ENCODE data around the gene PRSS37. TPM values are rescaled to one million over a fixed set of nuclear protein-coding genes. Genes with fewer than 3 reads are reported as not detected.

PRSS37 gene
- total RNA-seq: not detected

- no peaks in the 10 kb centered on the region for H3K36me3 ChIP-seq
- no peak within 1 kb of the TSS for H3K4me3 ChIP-seq
- peaks cover 0 to 3% (median 0%) of the 10 kb centered on the region in 4 donors for H3K9me3 ChIP-seq
- no peaks in the 10 kb centered on the region for H3K4me1 ChIP-seq
- no peak for DNase-seq (ENCODE audit: extremely low spot score)
- TF ChIP-seq EP300 (IDR thresholded peaks at IDR 0.05) (no peak), CTCF (IDR thresholded peaks at IDR 0.05) (no peak), POLR2A (IDR thresholded peaks at IDR 0.05; ENCODE audit: low read depth) (no peak), POLR2AphosphoS5 (IDR thresholded peaks at IDR 0.05) (no peak)
- no peak within 1 kb of the TSS for H3K27ac ChIP-seq (replicated peaks in 1 of 4)
- H3K27me3 ChIP-seq: no peaks in the 10 kb centered on the region
- intact Hi-C loops (cut with DNase I): no loop called here
These were observed at the start of gene PRSS37 for GRCh38 chr7:141841385-141841784. PRSS37 (minus strand) TSS chr7:141841485; CDS start chr7:141841049, 436 bp downstream.

DNA sequence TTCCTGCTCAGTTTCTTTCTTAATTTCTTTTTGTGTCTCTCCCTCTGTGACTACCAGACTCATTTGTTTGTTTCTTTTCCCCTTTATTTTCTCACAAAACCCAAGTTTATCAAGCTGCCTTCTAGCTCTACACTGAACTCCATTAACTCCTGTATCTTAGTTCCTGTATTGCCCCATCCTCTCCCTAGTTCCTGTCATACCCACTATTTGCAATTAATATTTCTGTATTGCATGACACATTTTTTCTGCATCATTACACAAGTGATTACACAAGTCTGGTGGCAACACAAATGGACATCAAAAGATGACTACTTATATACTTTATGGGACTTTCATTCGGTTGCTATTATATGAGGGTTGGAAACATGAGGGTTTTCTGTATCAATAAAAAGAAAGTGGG, 48.0 kb upstream of the PRSS37 start:
- 84% methylated on average over 1 of the region's 1 CpG for WGBS
- Histone ChIP-seq H3K27me3 (no peaks in the 10 kb centered on the region), H3K4me1 (no peaks in the 10 kb centered on the region), H3K36me3 (no peaks in the 10 kb centered on the region), H3K9me3 (peaks cover 0 to 7% (median 0%) of the 10 kb centered on the region in 4 donors), H3K27ac (replicated peaks in 1 of 4) (no peak overlapping the region), H3K4me3 (no peak overlapping the region)
- TF ChIP-seq POLR2A (IDR thresholded peaks at IDR 0.05; ENCODE audit: low read depth) (no peak), EP300 (IDR thresholded peaks at IDR 0.05) (no peak), POLR2AphosphoS5 (IDR thresholded peaks at IDR 0.05) (no peak), CTCF (IDR thresholded peaks at IDR 0.05) (no peak)
- intact Hi-C loops (cut with DNase I): no loop called here
- DNase-seq (ENCODE audit: extremely low spot score): no peak

- intact Hi-C loops (cut with DNase I): no loop called here
- Histone ChIP-seq H3K4me3 (no peak overlapping the region), H3K27ac (replicated peaks in 1 of 4) (no peak overlapping the region), H3K4me1 (no peaks in the 10 kb centered on the region), H3K27me3 (no peaks in the 10 kb centered on the region), H3K36me3 (no peaks in the 10 kb centered on the region), H3K9me3 (peaks cover 0 to 5% (median 2%) of the 10 kb centered on the region in 4 donors)
- TF ChIP-seq POLR2AphosphoS5 (IDR thresholded peaks at IDR 0.05): no peak
- no peak for TF ChIP-seq CTCF (IDR thresholded peaks at IDR 0.05)
- no peak for TF ChIP-seq POLR2A (IDR thresholded peaks at IDR 0.05; ENCODE audit: low read depth)
- no peak for TF ChIP-seq EP300 (IDR thresholded peaks at IDR 0.05)
- WGBS: 81% methylated on average over 5 of the region's 5 CpGs
- no peak for DNase-seq (ENCODE audit: extremely low spot score)
These were observed 43.4 kb upstream of the PRSS37 start for GRCh38 chr7:141884539-141885225.

- H3K36me3 ChIP-seq: no peaks in the 10 kb centered on the region
- no peaks in the 10 kb centered on the region for H3K4me1 ChIP-seq
- TF ChIP-seq EP300 (IDR thresholded peaks at IDR 0.05): no peak
- no peak for TF ChIP-seq CTCF (IDR thresholded peaks at IDR 0.05)
- no peak for TF ChIP-seq POLR2AphosphoS5 (IDR thresholded peaks at IDR 0.05)
- no peak for TF ChIP-seq POLR2A (IDR thresholded peaks at IDR 0.05; ENCODE audit: low read depth)
- H3K27me3 ChIP-seq: no peaks in the 10 kb centered on the region
- H3K9me3 ChIP-seq: peaks cover 0 to 6% (median 5%) of the 10 kb centered on the region in 4 donors
- no peak overlapping the region for H3K4me3 ChIP-seq
- intact Hi-C loops (cut with DNase I): no loop called here
- H3K27ac ChIP-seq (replicated peaks in 1 of 4): no peak overlapping the region
- DNase-seq (ENCODE audit: extremely low spot score): no peak
- 72% methylated on average over 5 of the region's 5 CpGs for WGBS
These were observed 39.7 kb upstream of the PRSS37 start for GRCh38 chr7:141880960-141881359.

DNA sequence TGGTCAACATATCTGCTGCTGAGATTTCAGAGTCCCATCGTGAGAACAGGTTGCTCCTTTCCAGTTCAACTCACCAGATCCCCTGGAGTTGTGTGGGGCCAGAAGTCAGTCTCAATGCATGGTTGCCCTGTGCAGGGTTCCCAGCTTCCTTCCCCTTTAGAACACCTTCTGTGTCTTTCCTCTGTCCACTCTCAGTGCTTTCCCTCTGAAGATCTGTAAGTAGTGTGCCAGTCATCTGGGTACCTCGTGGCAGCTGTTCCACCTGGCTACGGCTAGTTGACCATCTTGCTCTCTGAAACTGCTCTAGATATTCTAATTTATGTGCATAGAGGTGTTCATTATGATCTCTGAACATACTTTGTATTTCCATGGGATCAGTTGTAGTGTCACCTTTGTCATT, 36.1 kb upstream of the PRSS37 start:
- DNase-seq (ENCODE audit: extremely low spot score): no peak
- Histone ChIP-seq H3K27me3 (no peaks in the 10 kb centered on the region), H3K36me3 (no peaks in the 10 kb centered on the region), H3K9me3 (peaks cover 0 to 6% (median 0%) of the 10 kb centered on the region in 4 donors), H3K4me3 (no peak overlapping the region), H3K4me1 (no peaks in the 10 kb centered on the region), H3K27ac (replicated peaks in 1 of 4) (no peak overlapping the region)
- intact Hi-C loops (cut with DNase I): no loop called here
- no peak for TF ChIP-seq POLR2AphosphoS5 (IDR thresholded peaks at IDR 0.05)
- no peak for TF ChIP-seq EP300 (IDR thresholded peaks at IDR 0.05)
- no peak for TF ChIP-seq CTCF (IDR thresholded peaks at IDR 0.05)
- WGBS: 88% methylated on average over 3 of the region's 3 CpGs
